K562 (cell line): ENCODE data around the gene AGPAT2. TPM values are rescaled to one million over a fixed set of nuclear protein-coding genes. Genes with fewer than 3 reads are reported as not detected.

ENCODE experiments used
- CBX1 ChIP-seq: sonication (generic); IDR thresholded peaks from 2 replicates; pipeline ENCODE4 v1.6.1; 2016; ENCODE audit warnings: antibody characterized with exemption, low read depth, mild to moderate bottlenecking
- CREM ChIP-seq: IDR thresholded peaks from 2 replicates; pipeline ENCODE4 v1.6.1; 2014; ENCODE audit warnings: antibody characterized with exemption, low read depth
- E4F1 ChIP-seq: fragments of 250-450 bp; sonication (Bioruptor Pico); IDR thresholded peaks from 2 replicates; pipeline ENCODE4 v1.5.0; 2021; ENCODE audit warnings: mild to moderate bottlenecking, borderline replicate concordance
- GABPB1 ChIP-seq: sonication (generic); formaldehyde crosslinking; IDR thresholded peaks from 2 replicates; pipeline ENCODE4 v1.8.0; 2022; ENCODE audit warnings: mild to moderate bottlenecking, missing genetic modification reagents
- GATAD2B ChIP-seq: fragments of 450-650 bp; IDR thresholded peaks from 2 replicates; pipeline ENCODE4 v1.6.1; 2017; ENCODE audit warnings: mild to moderate bottlenecking, borderline replicate concordance
- HNRNPH1 ChIP-seq: fragments of 200-400 bp; formaldehyde crosslinking; optimal IDR thresholded peaks from 2 replicates; pipeline ENCODE3; 2017; ENCODE audit warnings: low read depth, mild to moderate bottlenecking, low read length, moderate library complexity
- HNRNPUL1 ChIP-seq: fragments of 200-400 bp; formaldehyde crosslinking; IDR thresholded peaks from 2 replicates; pipeline ENCODE4 v1.6.1; 2017; ENCODE audit warnings: low read length
- JUN ChIP-seq, 2 experiments: sonication (generic) in 1 of 2; formaldehyde crosslinking in 1 of 2; IDR thresholded peaks; 2 replicates each; pipeline versions ENCODE4 v1.6.1 to v1.8.0; 2012 to 2022; ENCODE audit warnings: borderline replicate concordance in 2 of 2, mild to moderate bottlenecking in 2 of 2, improper control_type of control experiment in 1 of 2, low read depth in 1 of 2, low read length in 1 of 2, missing genetic modification reagents in 1 of 2
- MAFK ChIP-seq: IDR thresholded peaks from 2 replicates; pipeline ENCODE4 v1.6.1; 2011; ENCODE audit warnings: low read length, improper control_type of control experiment
- MCM3 ChIP-seq: fragments of 450-650 bp; IDR thresholded peaks from 2 replicates; pipeline ENCODE4 v1.6.1; 2016
- MECOM ChIP-seq: fragments of 250-450 bp; sonication (Bioruptor Pico); IDR thresholded peaks from 2 replicates; pipeline ENCODE4 v1.8.0; 2022; ENCODE audit warnings: inconsistent platforms
- MEIS2 ChIP-seq: fragments of 450-650 bp; IDR thresholded peaks from 2 replicates; pipeline ENCODE4 v1.6.1; 2014; ENCODE audit warnings: mild to moderate bottlenecking; ENCODE audit not compliant: partially characterized antibody
- NCOR1 ChIP-seq: fragments of 450-650 bp; IDR thresholded peaks from 2 replicates; pipeline ENCODE4 v1.6.1; 2016; ENCODE audit warnings: mild to moderate bottlenecking, moderate library complexity
- RCOR1 ChIP-seq, 2 experiments: IDR thresholded peaks; 2 replicates each; pipeline ENCODE4 v1.6.1; 2012; ENCODE audit warnings: low read depth in 2 of 2, low read length in 2 of 2, borderline replicate concordance in 1 of 2, improper control_type of control experiment in 1 of 2
- SNRNP70 ChIP-seq: fragments of 200-400 bp; formaldehyde crosslinking; optimal IDR thresholded peaks from 2 replicates; pipeline ENCODE3; 2017; ENCODE audit warnings: low read depth, low read length
- TARDBP ChIP-seq: fragments of 450-650 bp; IDR thresholded peaks from 2 replicates; pipeline ENCODE4 v1.6.1; 2016
- TEAD1 ChIP-seq, 2 experiments: fragments of 450-650 bp in 1 of 2; sonication (generic) in 1 of 2; formaldehyde crosslinking; IDR thresholded peaks; 2 replicates each; pipeline versions ENCODE4 v1.4.0 to v1.8.0; 2020 to 2022; ENCODE audit warnings: mild to moderate bottlenecking in 2 of 2, missing genetic modification reagents in 1 of 2
- USF2 ChIP-seq: sonication (generic); formaldehyde crosslinking; IDR thresholded peaks from 2 replicates; pipeline ENCODE4 v1.5.0; 2020; ENCODE audit warnings: missing genetic modification reagents
- ZBTB2 ChIP-seq: fragments of 450-650 bp; IDR thresholded peaks from 2 replicates; pipeline ENCODE4 v1.6.1; 2016; ENCODE audit warnings: antibody characterized with exemption
- ZBTB7A ChIP-seq: IDR thresholded peaks from 2 replicates; pipeline ENCODE4 v1.6.1; 2011; ENCODE audit warnings: low read depth, mild to moderate bottlenecking, low read length, moderate library complexity, borderline replicate concordance; ENCODE audit not compliant: control insufficient read depth
- ZBTB8A ChIP-seq: fragments of 450-650 bp; IDR thresholded peaks from 2 replicates; pipeline ENCODE4 v1.6.1; 2018; ENCODE audit warnings: mild to moderate bottlenecking, moderate library complexity; ENCODE audit not compliant: partially characterized antibody
- ZKSCAN1 ChIP-seq: fragments of 150-350 bp; IDR thresholded peaks from 2 replicates; pipeline ENCODE4 v1.6.1; 2016; ENCODE audit warnings: low read depth, low read length
- ZNF282 ChIP-seq: sonication (generic); formaldehyde crosslinking; IDR thresholded peaks from 2 replicates; pipeline ENCODE4 v1.8.1; 2023; ENCODE audit warnings: missing genetic modification reagents
- polyA plus RNA-seq, 8 experiments: library from polyadenylated mRNA; depleted of rRNA in 4 of 8; stranded (reverse) in 5 of 8; unstranded in 3 of 8; fragments of >200 nt; fragmentation: Nextera tagmentation in 2 of 8; fragmentation: Illumina TruSeq in 1 of 8; extraction: Ambion mirVana in 2 of 8; extraction: Trizol in 1 of 8; gene quantifications; 2 replicates each; pipeline versions ENCODE4 v1.2.1 to v1.2.3, GENCODE V29; 2011 to 2014; ENCODE audit warnings: inconsistent platforms in 1 of 8, missing spikeins in 1 of 8
- total RNA-seq, 7 experiments: library from RNA; depleted of rRNA in 6 of 7; stranded (reverse); fragments of >200 nt in 6 of 7; fragmentation: Illumina TruSeq in 2 of 7; extraction: Trizol in 2 of 7; gene quantifications; 2 replicates each; pipeline versions ENCODE4 v1.2.1 to v1.2.3, GENCODE V29; 2011 to 2021; ENCODE audit warnings: low replicate concordance in 1 of 7

AGPAT2 gene
- total and polyA plus RNA-seq, 9 of the 15 experiments (the other 6 are each of a cell fraction or from before 2014, with no cell fraction given) = 0.13 to 54.5 (median 23.9) TPM

DNA sequence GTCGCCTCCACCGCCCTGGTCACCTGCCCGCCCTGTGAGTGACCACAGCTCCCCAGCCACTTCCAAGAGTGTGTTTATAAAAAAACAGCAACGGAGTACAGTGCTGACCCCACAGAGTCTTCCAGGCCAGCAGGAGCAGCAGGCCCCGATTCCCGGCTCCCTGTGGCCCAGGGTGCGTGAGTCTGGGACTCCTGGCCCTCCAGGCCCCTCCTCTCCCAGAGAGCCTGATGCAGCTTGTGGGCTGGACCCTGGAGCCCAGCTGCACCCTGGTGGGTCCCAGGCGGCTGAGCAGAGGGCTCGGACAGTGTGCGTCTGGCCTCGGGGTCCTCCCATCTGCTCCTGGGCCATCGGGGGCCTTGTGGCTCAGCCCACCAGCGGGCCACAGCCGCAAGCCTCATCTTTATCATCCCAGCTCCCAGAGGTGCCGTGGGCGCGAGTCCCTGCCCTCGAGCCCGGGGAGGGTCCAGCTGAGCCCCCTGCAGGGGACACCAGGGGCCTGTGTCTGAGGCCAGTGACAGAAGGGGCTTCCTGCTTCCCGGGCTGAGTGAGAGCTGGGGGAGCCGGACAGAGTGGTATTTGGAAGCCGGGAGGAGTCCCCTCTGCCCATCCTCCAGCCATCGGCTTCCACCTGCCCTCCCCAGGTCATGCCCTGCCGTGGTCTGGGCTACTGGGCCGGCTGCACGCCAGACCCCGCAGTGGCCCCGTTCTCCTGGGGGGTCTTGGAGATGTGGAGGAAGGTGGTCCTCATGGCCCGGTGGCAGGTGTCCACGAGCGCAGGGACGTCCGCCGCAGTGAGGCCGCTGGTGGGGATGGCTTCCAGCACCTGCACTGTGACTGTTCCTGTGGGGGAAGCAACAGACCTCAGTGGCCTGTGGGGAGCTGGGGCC is 13.9 kb downstream of the AGPAT2 start (continued):
- TF ChIP-seq GABPB1 (CRISPR knock-in tag) = no peak
- no peak for TF ChIP-seq SNRNP70
- TF ChIP-seq ZBTB2 = no peak; the same call in 1 of the 2 replicates
- peak; percentile 13; the same call in 1 of the 2 replicates for TF ChIP-seq CBX1
- no peak for TF ChIP-seq ZKSCAN1
- TF ChIP-seq E4F1 = peak; percentile 70; the same call in 1 of the 2 replicates
- TF ChIP-seq HNRNPUL1 = peak; percentile 22; the same call in 1 of the 2 replicates
- TF ChIP-seq TEAD1 (CRISPR knock-in tag; IDR thresholded peaks at IDR 0.05) = peak; percentile 19 to 28; a peak in 1 of 4 replicates
- no peak for TF ChIP-seq MEIS2
- no peak for TF ChIP-seq GATAD2B
- 0 out of 2 replicates have a peak, but pooled peaks have one; percentile 17 for TF ChIP-seq MAFK
- TF ChIP-seq CREM = no peak
- no peak for TF ChIP-seq ZNF282 (CRISPR knock-in tag)
- no peak for TF ChIP-seq RCOR1 (IDR thresholded peaks at IDR 0.05; ENCODE audit: borderline replicate concordance in 1 of 2, low read depth in 2 of 2, low read length in 2 of 2)
- TF ChIP-seq ZBTB7A = peak; percentile 90; the same call in 1 of the 2 replicates
- TF ChIP-seq MECOM = no peak
- no peak for TF ChIP-seq MCM3
- no peak for TF ChIP-seq HNRNPH1
- TF ChIP-seq USF2 = no peak
- TF ChIP-seq JUN (IDR thresholded peaks at IDR 0.05; ENCODE audit: borderline replicate concordance, low read depth, low read length) = no peak
- TF ChIP-seq JUN (CRISPR knock-in tag; IDR thresholded peaks at IDR 0.05; ENCODE audit: borderline replicate concordance) = no peak
- TF ChIP-seq TARDBP = peak; percentile 79; the same call in 1 of the 2 replicates
- TF ChIP-seq ZBTB8A = no peak
- TF ChIP-seq NCOR1 = no peak; the same call in none of the 2 replicates
